ENCODE measurements around the gene TAS2R60. TPM values are rescaled to one million over a fixed set of nuclear protein-coding genes. Genes with fewer than 3 reads are reported as not detected.
A peak's percentile ranks its signal among the peaks of the same experiment; 100 is the strongest.

TAS2R60 gene
- total and polyA plus RNA-seq, 9 of the 15 experiments (the other 6 are each of a cell fraction or from before 2014, with no cell fraction given): 0.08 TPM; not detected in 8

- H3K36me3 ChIP-seq (ENCODE audit: control insufficient read depth, insufficient read depth, low read length): no peaks in the 10 kb centered on the region
- in situ Hi-C loops (cut with MboI): no loop called here
- intact Hi-C loops (cut with micrococcal nuclease): no loop called here
- H3K4me3 ChIP-seq: no peak overlapping the region
- no peak overlapping the region for H3K4me2 ChIP-seq (ENCODE audit: insufficient read depth, low read length)
- no peak for FAIRE-seq
- H4K20me1 ChIP-seq (replicated peaks; ENCODE audit: control insufficient read depth, insufficient read depth, low read length): no peaks in the 10 kb centered on the region
- H3K9me1 ChIP-seq (ENCODE audit: control insufficient read depth, insufficient read depth, low read length): no peaks in the 10 kb centered on the region
- DNase-seq (ENCODE audit: extremely low read depth in 1 of 4, low spot score in 3 of 4): no peak
- ChIA-PET POLR2A (interaction anchor here (0.6 kb wide), 1 partner anchor 24 kb away, joined by 4 read pairs; no protein-coding TSS in a partner anchor), CTCF (ENCODE audit: low intra/inter-chr PET ratio) (no interaction called here)
- no TSS peak for BruUV-seq (replicated peaks)
- no peak overlapping the region for H3K9ac ChIP-seq (ENCODE audit: insufficient read depth in 1 of 2, low read depth in 2 of 2, low read length in 2 of 2)
- WGBS (ENCODE audit: insufficient coverage, low coverage, missing lambda C conversion rate): 5% methylated on average over 3 of the region's 3 CpGs
- H3K27ac ChIP-seq (ENCODE audit: extremely low read depth, low read depth, low read length): no peak overlapping the region
- H3K9me3 ChIP-seq (replicated peaks; ENCODE audit: control insufficient read depth, insufficient read depth, low read depth, low read length): no peaks in the 10 kb centered on the region
- ATAC-seq: no peak
- no peaks in the 10 kb centered on the region for H3K79me2 ChIP-seq (ENCODE audit: control insufficient read depth, insufficient read depth, low read length)
- TF ChIP-seq HMBOX1 (IDR thresholded peaks at IDR 0.05) (no peak), FOSL1 (tag; conservative IDR thresholded peaks at IDR 0.05) (no peak), POLR2G (IDR thresholded peaks at IDR 0.05; ENCODE audit: low read depth, low read length) (no peak), RFX1 (IDR thresholded peaks at IDR 0.05) (peak; percentile 77), SMARCC2 (IDR thresholded peaks at IDR 0.05; ENCODE audit: low read depth) (no peak), RBM39 (optimal IDR thresholded peaks at IDR 0.05; ENCODE audit: low read depth, low read length) (no peak)
- no peak overlapping the region for H2AFZ ChIP-seq (ENCODE audit: low read depth, low read length)
- H3K27me3 ChIP-seq (ENCODE audit: control insufficient read depth in 2 of 2, insufficient read depth in 2 of 2, low read length in 2 of 2): peaks cover 19 to 27% of the 10 kb centered on the region in 2 experiments; a peak in 4 of 5 replicates
- no peaks in the 10 kb centered on the region; a peak in 1 of 5 replicates for H3K4me1 ChIP-seq (replicated peaks in 1 of 2; ENCODE audit: control insufficient read depth in 2 of 2, insufficient read depth in 2 of 2, low read length in 2 of 2)
These were observed 4.2 kb downstream of the TAS2R60 start for GRCh38 chr7:143447466-143447865.
